HEK293T (cell line): Measurements from ENCODE around the gene PTGR2.

Experiments used
- ARNT ChIP-seq: fragments of 450-650 bp; IDR thresholded peaks from 2 replicates; pipeline ENCODE4 v1.6.1; 2017; ENCODE audit warnings: mild to moderate bottlenecking
- BHLHE40 ChIP-seq: fragments of 450-650 bp; IDR thresholded peaks from 2 replicates; pipeline ENCODE4 v1.6.1; 2016; ENCODE audit warnings: mild to moderate bottlenecking, moderate library complexity, borderline replicate concordance
- NFRKB ChIP-seq: fragments of 450-650 bp; IDR thresholded peaks from 2 replicates; pipeline ENCODE4 v1.6.1; 2016; ENCODE audit warnings: mild to moderate bottlenecking, moderate library complexity
- SP1 ChIP-seq: fragments of 450-650 bp; IDR thresholded peaks from 2 replicates; pipeline ENCODE4 v1.6.1; 2017
- TARDBP ChIP-seq: fragments of 450-650 bp; IDR thresholded peaks from 2 replicates; pipeline ENCODE4 v1.6.1; 2016
- ZNF384 ChIP-seq: fragments of 450-650 bp; IDR thresholded peaks from 2 replicates; pipeline ENCODE4 v1.6.1; 2016
- TF ChIP-seq, protein P1 (sequence below): fragments of 450-650 bp; IDR thresholded peaks from 2 replicates; pipeline ENCODE4 v1.6.1; 2016

DNA sequence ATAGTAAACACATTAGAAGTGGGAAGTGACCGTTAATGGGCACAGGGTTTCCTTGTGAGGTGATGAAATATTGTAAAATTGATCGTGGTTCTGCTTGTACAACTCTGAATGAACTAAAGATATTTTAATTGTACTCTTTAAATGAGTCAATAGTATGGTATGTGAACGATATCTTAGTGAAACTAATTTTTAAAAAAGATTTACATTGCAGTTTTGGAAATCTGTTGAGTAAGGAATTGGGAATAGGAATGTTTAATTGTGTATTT, 36.8 kb downstream of the PTGR2 start:
- TF ChIP-seq ARNT, result no peak
- TF ChIP-seq BHLHE40, result no peak
- TF ChIP-seq, protein P1, sequence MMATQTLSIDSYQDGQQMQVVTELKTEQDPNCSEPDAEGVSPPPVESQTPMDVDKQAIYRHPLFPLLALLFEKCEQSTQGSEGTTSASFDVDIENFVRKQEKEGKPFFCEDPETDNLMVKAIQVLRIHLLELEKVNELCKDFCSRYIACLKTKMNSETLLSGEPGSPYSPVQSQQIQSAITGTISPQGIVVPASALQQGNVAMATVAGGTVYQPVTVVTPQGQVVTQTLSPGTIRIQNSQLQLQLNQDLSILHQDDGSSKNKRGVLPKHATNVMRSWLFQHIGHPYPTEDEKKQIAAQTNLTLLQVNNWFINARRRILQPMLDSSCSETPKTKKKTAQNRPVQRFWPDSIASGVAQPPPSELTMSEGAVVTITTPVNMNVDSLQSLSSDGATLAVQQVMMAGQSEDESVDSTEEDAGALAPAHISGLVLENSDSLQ, result no peak
- TF ChIP-seq ZNF384, result no peak
- TF ChIP-seq SP1, result no peak
- TF ChIP-seq TARDBP, result no peak
- TF ChIP-seq NFRKB, result no peak
